Endothelial cell of umbilical vein (primary cell): Measurements from ENCODE around the gene RD3L. TPM values are rescaled to one million over a fixed set of nuclear protein-coding genes. Genes with fewer than 3 reads are reported as not detected.

Source experiments
- BruUV-seq: library from RNA; stranded (reverse); fragments of 400-500 nt; replicated peaks from 2 replicates; lab custom pipeline; 2021; lab: Mats Ljungman, UMichigan
- CTCF ChIA-PET: fragments of 300-600, 350-600 bp; sonication (Branson Sonifier 250); formaldehyde crosslinking; loops from one replicate; lab custom pipeline; 2021; ENCODE audit warnings: antibody characterized with exemption, inconsistent platforms; lab: Charles Lee
- POLR2A ChIA-PET: fragments of 300-600, 350-600 bp; sonication (Branson Sonifier 250); formaldehyde crosslinking; loops from one replicate; lab custom pipeline; 2021; ENCODE audit warnings: antibody characterized with exemption, inconsistent platforms; lab: Charles Lee
- DNase-seq: peaks from one replicate; pipeline ENCODE4 v3.0.0-alpha.2; 2011; ENCODE audit warnings: low read depth, low spot score
- FAIRE-seq: peaks from 2 replicates; lab custom pipeline; 2011; peaks lifted over from hg19 to GRCh38; lab: Jason Lieb, UNC
- H2AFZ ChIP-seq: 2 replicates; pipeline ENCODE4 v1.6.0; 2012; ENCODE audit warnings: low read depth, low read length, control low read depth, inconsistent platforms
- H3K27ac ChIP-seq: 2 replicates; pipeline ENCODE4 v1.5.1; 2011; ENCODE audit warnings: low read depth, mild to moderate bottlenecking, control low read depth, low read length, moderate library complexity; ENCODE audit not compliant: insufficient read depth
- H3K27me3 ChIP-seq, 2 experiments: 2 replicates each; pipeline versions ENCODE4 v1.6.0 to v1.6.1; 2011; ENCODE audit warnings: low read length in 2 of 2, mixed read lengths in 1 of 2; ENCODE audit not compliant: control insufficient read depth in 2 of 2, insufficient read depth in 2 of 2
- H3K36me3 ChIP-seq, 2 experiments: 2 replicates in 1 of 2; 3 replicates in 1 of 2; pipeline ENCODE4 v1.5.1; 2011; ENCODE audit warnings: low read length in 2 of 2, mild to moderate bottlenecking in 1 of 2, moderate library complexity in 1 of 2; ENCODE audit not compliant: control insufficient read depth in 2 of 2, insufficient read depth in 2 of 2; ENCODE audit errors: extremely low read depth in 1 of 2
- H3K4me1 ChIP-seq: 3 replicates; pipeline ENCODE4 v1.5.1; 2011; ENCODE audit warnings: mild to moderate bottlenecking, low read length; ENCODE audit not compliant: control insufficient read depth, insufficient read depth; ENCODE audit errors: extremely low read depth
- H3K4me2 ChIP-seq: 2 replicates; pipeline ENCODE4 v1.6.1; 2011; ENCODE audit warnings: low read length, control low read depth, mixed read lengths; ENCODE audit not compliant: insufficient read depth
- H3K4me3 ChIP-seq, 3 experiments: fragments of 200-600 bp in 1 of 3; sonication (generic), shearing (Covaris generic) in 1 of 3; replicated peaks in 1 of 3; 2 replicates each; pipeline ENCODE4 v1.5.1; 2011 to 2016; ENCODE audit warnings: control low read depth in 3 of 3, low read length in 3 of 3, mild to moderate bottlenecking in 2 of 3, inconsistent platforms in 1 of 3, low read depth in 1 of 3, moderate library complexity in 1 of 3; ENCODE audit not compliant: insufficient read depth in 1 of 3
- H3K79me2 ChIP-seq: 2 replicates; pipeline ENCODE4 v1.6.0; 2012; ENCODE audit warnings: low read length, inconsistent platforms; ENCODE audit not compliant: control insufficient read depth, insufficient read depth
- H3K9ac ChIP-seq: replicated peaks from 2 replicates; pipeline ENCODE3; 2011; ENCODE audit warnings: low read length, control low read depth; ENCODE audit not compliant: insufficient read depth; ENCODE audit errors: extremely low read depth
- H3K9me1 ChIP-seq: replicated peaks from 3 replicates; pipeline ENCODE4 v1.6.0; 2011; ENCODE audit warnings: mild to moderate bottlenecking, low read length; ENCODE audit not compliant: control insufficient read depth, insufficient read depth; ENCODE audit errors: extremely low read depth
- H3K9me3 ChIP-seq: replicated peaks from 2 replicates; pipeline ENCODE4 v1.5.1; 2012; ENCODE audit warnings: low read length, inconsistent platforms; ENCODE audit not compliant: control insufficient read depth, insufficient read depth
- H4K20me1 ChIP-seq: replicated peaks from 2 replicates; pipeline ENCODE3; 2011; ENCODE audit warnings: mild to moderate bottlenecking, low read length; ENCODE audit not compliant: control insufficient read depth, insufficient read depth; ENCODE audit errors: extremely low read depth
- EZH2 ChIP-seq: IDR thresholded peaks from 2 replicates; pipeline ENCODE4 v1.6.1; 2012; ENCODE audit warnings: borderline replicate concordance, low read depth, mild to moderate bottlenecking, moderate library complexity, low read length, inconsistent platforms; ENCODE audit not compliant: severe bottlenecking
- FOS ChIP-seq: IDR thresholded peaks from 2 replicates; pipeline ENCODE4 v1.6.1; 2011; ENCODE audit warnings: mild to moderate bottlenecking, low read length, moderate library complexity, borderline replicate concordance; ENCODE audit not compliant: insufficient read depth
- GATA2 ChIP-seq: IDR thresholded peaks from 2 replicates; pipeline ENCODE4 v1.7.0; 2011; ENCODE audit warnings: low read depth, mild to moderate bottlenecking, moderate library complexity, mixed read lengths, low read length; ENCODE audit not compliant: insufficient read length, insufficient read depth
- JUN ChIP-seq: IDR thresholded peaks from 2 replicates; pipeline ENCODE4 v1.6.1; 2011; ENCODE audit warnings: borderline replicate concordance, low read depth; ENCODE audit not compliant: insufficient read length, insufficient read depth
- MYC ChIP-seq: IDR thresholded peaks from one replicate; pipeline ENCODE4 v1.6.1; 2011; ENCODE audit warnings: mild to moderate bottlenecking, low read depth, low read length
- POLR2A ChIP-seq: IDR thresholded peaks from 2 replicates; pipeline ENCODE4 v1.6.1; 2012; ENCODE audit warnings: low read depth, mild to moderate bottlenecking, control low read depth, low read length
- POLR2AphosphoS5 ChIP-seq: IDR thresholded peaks from 2 replicates; pipeline ENCODE4 v1.6.1; 2012; ENCODE audit warnings: low read depth, mild to moderate bottlenecking, control low read depth, low read length, moderate library complexity; ENCODE audit not compliant: insufficient read depth
- dilution Hi-C: fragments of 300-500 bp; cut with MboI; formaldehyde crosslinking; loops from one replicate; pipeline ENCODE4 v1.15.0; 2019; ENCODE audit warnings: low sequenced_read_pairs; ENCODE audit not compliant: extremely low pct_ligation_motif_present
- intact Hi-C: fragments of 100-400 bp; cut with micrococcal nuclease; formaldehyde crosslinking; loops from one replicate; pipeline ENCODE4 v1.10.0; 2022
- polyA plus RNA-seq, 4 experiments: library from polyadenylated mRNA; depleted of rRNA in 3 of 4; stranded (reverse) in 3 of 4; unstranded in 1 of 4; fragments of >200 nt; gene quantifications; 2 replicates each; pipeline versions ENCODE4 v1.2.1 to v1.2.3, GENCODE V29; 2011 to 2012; ENCODE audit warnings: missing spikeins in 1 of 4
- total RNA-seq: library from RNA; stranded (reverse); gene quantifications from 2 replicates; pipeline ENCODE4 v1.2.3, GENCODE V29; 2021
- TF ChIP-seq, protein P1 (sequence below): IDR thresholded peaks from 2 replicates; pipeline ENCODE4 v1.6.1; 2011; ENCODE audit not compliant: insufficient read depth, insufficient read length
- TF ChIP-seq, protein P2 (sequence below), 2 donors: IDR thresholded peaks; 1 replicate in 1 of 2; 2 replicates in 1 of 2; pipeline ENCODE4 v1.5.1; 2011; ENCODE audit warnings: low read length in 2 of 2, mild to moderate bottlenecking in 2 of 2, moderate library complexity in 2 of 2, control low read depth in 1 of 2, inconsistent platforms in 1 of 2, low read depth in 1 of 2; ENCODE audit not compliant: insufficient read depth in 1 of 2; ENCODE audit errors: extremely low read depth in 1 of 2

Gene RD3L
- total and polyA plus RNA-seq, 2 donors (not counting 3 experiments of a cell fraction or from before 2014, with no cell fraction given) = not detected

DNA sequence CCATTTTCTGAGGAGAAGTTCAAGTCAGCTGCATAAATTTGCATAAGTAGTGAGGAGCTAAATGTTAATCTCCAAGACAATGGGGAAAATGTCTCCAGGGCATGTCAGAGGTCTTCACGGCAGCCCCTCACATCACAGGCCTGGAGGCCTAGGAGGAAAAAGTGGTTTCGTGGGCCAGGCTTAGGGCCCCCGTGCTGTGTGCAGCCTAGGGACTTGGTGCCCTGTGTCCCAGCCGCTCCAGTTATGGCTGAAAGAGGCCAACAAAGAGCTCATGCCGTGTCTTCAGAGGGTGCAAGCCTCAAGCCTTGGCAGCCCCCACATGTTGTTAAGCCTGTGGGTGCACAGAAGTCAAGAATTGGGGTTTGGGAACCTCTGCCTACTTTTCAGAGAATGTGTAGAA, 41.9 kb upstream of the RD3L start:
- FAIRE-seq (no peak), DNase-seq (no peak)
- no peaks in the 10 kb centered on the region for H4K20me1 ChIP-seq
- peaks cover 0 to 3% of the 10 kb centered on the region in 2 experiments for H3K27me3 ChIP-seq
- no peaks in the 10 kb centered on the region for H3K9me3 ChIP-seq
- no peaks in the 10 kb centered on the region for H3K4me1 ChIP-seq
- no peak overlapping the region for H3K4me2 ChIP-seq
- H3K4me3 ChIP-seq = no peak overlapping the region
- H3K36me3 ChIP-seq = no peaks in the 10 kb centered on the region
- H3K9ac ChIP-seq = no peak overlapping the region
- dilution Hi-C loops = no loop called here
- CTCF ChIA-PET = interaction anchor here (1.0 to 7.5 kb wide), 4 partner anchors 11 to 178 kb away, joined by 3 to 143 read pairs (median 4); no protein-coding TSS in a partner anchor
- intact Hi-C loops = no loop called here
- POLR2A ChIA-PET = no interaction called here
- H3K79me2 ChIP-seq = no peaks in the 10 kb centered on the region
- H2AFZ ChIP-seq = no peak overlapping the region
- no peak overlapping the region for H3K27ac ChIP-seq
- no peaks in the 10 kb centered on the region for H3K9me1 ChIP-seq
- no TSS peak for BruUV-seq
- TF ChIP-seq, protein P1, sequence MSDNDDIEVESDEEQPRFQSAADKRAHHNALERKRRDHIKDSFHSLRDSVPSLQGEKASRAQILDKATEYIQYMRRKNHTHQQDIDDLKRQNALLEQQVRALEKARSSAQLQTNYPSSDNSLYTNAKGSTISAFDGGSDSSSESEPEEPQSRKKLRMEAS = no peak
- TF ChIP-seq GATA2 = no peak
- no peak for TF ChIP-seq POLR2AphosphoS5
- no peak for TF ChIP-seq MYC
- TF ChIP-seq POLR2A = no peak
- no peak for TF ChIP-seq FOS
- TF ChIP-seq EZH2 = no peak
- no peak for TF ChIP-seq JUN
- TF ChIP-seq, protein P2, sequence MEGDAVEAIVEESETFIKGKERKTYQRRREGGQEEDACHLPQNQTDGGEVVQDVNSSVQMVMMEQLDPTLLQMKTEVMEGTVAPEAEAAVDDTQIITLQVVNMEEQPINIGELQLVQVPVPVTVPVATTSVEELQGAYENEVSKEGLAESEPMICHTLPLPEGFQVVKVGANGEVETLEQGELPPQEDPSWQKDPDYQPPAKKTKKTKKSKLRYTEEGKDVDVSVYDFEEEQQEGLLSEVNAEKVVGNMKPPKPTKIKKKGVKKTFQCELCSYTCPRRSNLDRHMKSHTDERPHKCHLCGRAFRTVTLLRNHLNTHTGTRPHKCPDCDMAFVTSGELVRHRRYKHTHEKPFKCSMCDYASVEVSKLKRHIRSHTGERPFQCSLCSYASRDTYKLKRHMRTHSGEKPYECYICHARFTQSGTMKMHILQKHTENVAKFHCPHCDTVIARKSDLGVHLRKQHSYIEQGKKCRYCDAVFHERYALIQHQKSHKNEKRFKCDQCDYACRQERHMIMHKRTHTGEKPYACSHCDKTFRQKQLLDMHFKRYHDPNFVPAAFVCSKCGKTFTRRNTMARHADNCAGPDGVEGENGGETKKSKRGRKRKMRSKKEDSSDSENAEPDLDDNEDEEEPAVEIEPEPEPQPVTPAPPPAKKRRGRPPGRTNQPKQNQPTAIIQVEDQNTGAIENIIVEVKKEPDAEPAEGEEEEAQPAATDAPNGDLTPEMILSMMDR (IDR thresholded peaks at IDR 0.05; ENCODE audit: extremely low read depth in 1 of 2, insufficient read depth in 1 of 2, low read depth in 1 of 2, low read length in 2 of 2) = no peak
